ENCODE results near the gene HRAS. TPM values are rescaled to one million over a fixed set of nuclear protein-coding genes. Genes with fewer than 3 reads are reported as not detected.

Gene HRAS
- total RNA-seq, 2 donors from 2014 or later: 13.0 to 15.8 TPM

DNA sequence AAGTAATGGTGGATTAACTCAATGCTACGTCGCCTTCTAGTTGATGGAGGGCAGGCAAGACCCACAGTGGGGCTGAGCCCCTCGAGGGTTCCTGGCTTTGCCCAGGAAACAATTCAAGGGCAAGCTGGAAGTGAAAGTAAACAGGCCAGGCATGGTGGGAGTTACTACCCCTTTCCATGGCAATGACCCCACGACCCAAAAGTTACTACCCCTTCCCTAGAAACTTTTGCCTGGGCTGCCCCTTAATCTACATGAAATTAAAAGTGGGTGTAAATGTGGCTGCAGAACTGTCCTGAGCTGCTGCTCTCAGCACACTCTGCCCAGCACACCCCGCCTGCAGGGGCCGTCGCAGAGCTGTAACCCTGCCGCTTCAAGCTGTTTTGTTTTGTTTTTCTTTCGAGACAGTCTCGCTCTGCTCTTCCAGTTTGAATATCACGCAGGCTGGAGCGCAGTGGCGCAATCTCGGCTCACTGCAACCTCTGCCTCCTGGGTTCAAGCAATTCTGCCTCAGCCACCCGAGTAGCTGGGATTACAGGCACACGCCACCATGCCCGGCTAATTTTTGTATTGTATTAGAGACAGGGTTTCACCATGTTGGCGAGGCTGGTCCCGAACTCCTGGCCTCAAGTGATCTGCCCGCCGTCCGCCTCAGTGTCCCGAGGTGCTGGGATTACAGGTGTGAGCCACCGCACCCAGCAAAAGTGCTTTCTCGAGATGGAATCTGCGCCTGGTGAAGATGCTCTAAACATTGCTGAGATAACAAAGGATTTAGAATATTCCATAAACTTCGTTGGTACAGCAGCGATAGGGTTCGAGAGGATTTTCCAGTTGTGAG, 22.4 kb downstream of the HRAS start:
- no peaks in the 10 kb centered on the region for H3K9me3 ChIP-seq
- DNase-seq: no peak
- intact Hi-C loops (cut with DNase I): no loop called here

DNA sequence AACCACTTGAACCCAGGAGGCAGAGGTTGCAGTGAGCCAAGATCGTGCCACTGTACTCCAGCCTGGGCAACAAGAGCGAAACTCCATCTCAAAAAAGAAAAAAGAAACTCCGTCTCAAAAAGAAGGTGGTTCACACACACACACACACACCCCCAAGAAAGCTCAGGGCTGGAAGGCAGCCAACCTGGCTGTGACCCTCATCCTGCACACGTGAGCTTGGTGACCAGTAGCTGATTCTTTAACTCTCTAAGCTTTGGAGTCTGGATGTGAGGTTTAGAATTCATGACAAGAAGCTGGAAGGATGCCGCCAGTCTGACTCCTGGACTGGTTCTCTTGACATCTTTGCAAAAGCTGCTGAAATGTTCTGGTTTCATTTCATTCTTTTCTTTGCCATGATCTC, 26.4 kb downstream of the HRAS start:
- TF ChIP-seq POLR2A (IDR thresholded peaks at IDR 0.05): no peak
- TF ChIP-seq, protein P1, sequence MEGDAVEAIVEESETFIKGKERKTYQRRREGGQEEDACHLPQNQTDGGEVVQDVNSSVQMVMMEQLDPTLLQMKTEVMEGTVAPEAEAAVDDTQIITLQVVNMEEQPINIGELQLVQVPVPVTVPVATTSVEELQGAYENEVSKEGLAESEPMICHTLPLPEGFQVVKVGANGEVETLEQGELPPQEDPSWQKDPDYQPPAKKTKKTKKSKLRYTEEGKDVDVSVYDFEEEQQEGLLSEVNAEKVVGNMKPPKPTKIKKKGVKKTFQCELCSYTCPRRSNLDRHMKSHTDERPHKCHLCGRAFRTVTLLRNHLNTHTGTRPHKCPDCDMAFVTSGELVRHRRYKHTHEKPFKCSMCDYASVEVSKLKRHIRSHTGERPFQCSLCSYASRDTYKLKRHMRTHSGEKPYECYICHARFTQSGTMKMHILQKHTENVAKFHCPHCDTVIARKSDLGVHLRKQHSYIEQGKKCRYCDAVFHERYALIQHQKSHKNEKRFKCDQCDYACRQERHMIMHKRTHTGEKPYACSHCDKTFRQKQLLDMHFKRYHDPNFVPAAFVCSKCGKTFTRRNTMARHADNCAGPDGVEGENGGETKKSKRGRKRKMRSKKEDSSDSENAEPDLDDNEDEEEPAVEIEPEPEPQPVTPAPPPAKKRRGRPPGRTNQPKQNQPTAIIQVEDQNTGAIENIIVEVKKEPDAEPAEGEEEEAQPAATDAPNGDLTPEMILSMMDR (IDR thresholded peaks at IDR 0.05): no peak
- DNase-seq (no peak), ATAC-seq (no peak)
- Histone ChIP-seq H3K4me1 (peaks cover 30% of the 10 kb centered on the region), H3K36me3 (replicated peaks in 1 of 2; ENCODE audit: insufficient read depth in 1 of 2, low read depth in 2 of 2) (no peaks in the 10 kb centered on the region), H3K4me3 (no peak overlapping the region), H3K27ac (no peak overlapping the region), H3K9me3 (no peaks in the 10 kb centered on the region), H3K27me3 (no peaks in the 10 kb centered on the region)
- WGBS, 2 donors: 84 to 85% methylated on average over 5 of the region's 5 CpGs
- intact Hi-C loops (cut with DNase I): no loop called here

More for the DNA sequence above, 22.4 kb downstream of the HRAS start:
- Histone ChIP-seq H3K4me3 (no peak overlapping the region), H3K27ac (no peak overlapping the region), H3K36me3 (replicated peaks in 1 of 2; ENCODE audit: insufficient read depth in 1 of 2, low read depth in 2 of 2) (no peaks in the 10 kb centered on the region), H3K4me1 (peaks cover 2% of the 10 kb centered on the region), H3K27me3 (no peaks in the 10 kb centered on the region)
- WGBS, 2 donors: 90 to 91% methylated on average over 28 to 29 of the region's 29 CpGs
- no peak for ATAC-seq
- TF ChIP-seq, protein P1 (IDR thresholded peaks at IDR 0.05): no peak
- no peak for TF ChIP-seq POLR2A (IDR thresholded peaks at IDR 0.05)

DNA sequence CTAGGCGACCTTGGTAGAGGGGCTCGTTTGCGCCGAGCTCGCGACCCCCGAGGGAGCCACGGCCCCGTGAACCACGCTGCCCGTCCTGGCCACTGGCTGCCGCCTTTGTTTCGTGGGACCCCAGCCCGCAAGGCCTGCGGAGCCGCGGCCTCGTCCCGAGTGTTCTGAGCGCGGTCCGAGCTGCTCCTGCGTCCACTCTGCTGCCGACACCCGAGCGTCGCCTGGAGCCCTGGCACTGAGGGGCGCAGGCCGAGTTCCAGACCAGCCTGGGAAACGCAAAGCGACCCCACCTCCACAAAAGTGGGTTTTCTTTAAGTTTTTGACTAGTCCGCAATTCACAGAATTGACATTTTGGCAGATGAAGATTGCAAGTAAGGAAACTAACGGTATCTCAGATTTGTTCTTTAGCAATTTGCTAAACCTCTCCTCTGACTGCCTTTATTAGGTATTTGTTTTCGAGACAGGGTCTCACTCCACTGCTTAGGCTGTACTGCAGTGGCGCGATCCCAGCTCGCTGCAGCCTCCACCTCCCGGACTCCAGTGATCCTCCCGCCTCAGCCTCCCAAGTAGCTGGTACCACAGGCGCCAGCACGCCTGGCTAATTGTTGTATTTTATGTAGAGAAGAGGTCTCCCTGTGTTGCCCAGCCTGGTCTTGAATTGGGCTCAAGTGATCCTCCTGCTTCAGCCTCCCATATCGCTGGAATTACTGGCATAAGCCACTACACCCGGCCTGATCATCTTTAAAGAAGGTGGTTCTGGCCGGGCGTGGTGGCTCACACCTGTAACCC, 27.5 kb downstream of the HRAS start:
- Histone ChIP-seq H3K36me3 (replicated peaks in 1 of 2; ENCODE audit: insufficient read depth in 1 of 2, low read depth in 2 of 2) (no peaks in the 10 kb centered on the region), H3K27me3 (no peaks in the 10 kb centered on the region), H3K4me1 (peaks cover 35% of the 10 kb centered on the region), H3K27ac (peak overlapping the region; percentile 96 to 100 (median 99)), H3K4me3 (peak overlapping the region in 1 of 2 donors; percentile 17), H3K9me3 (no peaks in the 10 kb centered on the region)
- ATAC-seq (no peak), DNase-seq (no peak)
- TF ChIP-seq, protein P1 (IDR thresholded peaks at IDR 0.05): no peak
- TF ChIP-seq POLR2A (IDR thresholded peaks at IDR 0.05): no peak
- intact Hi-C loops (cut with DNase I): no loop called here
- 45 to 94% methylated on average over 11 to 43 of the region's 45 CpGs for WGBS, 2 donors

DNA sequence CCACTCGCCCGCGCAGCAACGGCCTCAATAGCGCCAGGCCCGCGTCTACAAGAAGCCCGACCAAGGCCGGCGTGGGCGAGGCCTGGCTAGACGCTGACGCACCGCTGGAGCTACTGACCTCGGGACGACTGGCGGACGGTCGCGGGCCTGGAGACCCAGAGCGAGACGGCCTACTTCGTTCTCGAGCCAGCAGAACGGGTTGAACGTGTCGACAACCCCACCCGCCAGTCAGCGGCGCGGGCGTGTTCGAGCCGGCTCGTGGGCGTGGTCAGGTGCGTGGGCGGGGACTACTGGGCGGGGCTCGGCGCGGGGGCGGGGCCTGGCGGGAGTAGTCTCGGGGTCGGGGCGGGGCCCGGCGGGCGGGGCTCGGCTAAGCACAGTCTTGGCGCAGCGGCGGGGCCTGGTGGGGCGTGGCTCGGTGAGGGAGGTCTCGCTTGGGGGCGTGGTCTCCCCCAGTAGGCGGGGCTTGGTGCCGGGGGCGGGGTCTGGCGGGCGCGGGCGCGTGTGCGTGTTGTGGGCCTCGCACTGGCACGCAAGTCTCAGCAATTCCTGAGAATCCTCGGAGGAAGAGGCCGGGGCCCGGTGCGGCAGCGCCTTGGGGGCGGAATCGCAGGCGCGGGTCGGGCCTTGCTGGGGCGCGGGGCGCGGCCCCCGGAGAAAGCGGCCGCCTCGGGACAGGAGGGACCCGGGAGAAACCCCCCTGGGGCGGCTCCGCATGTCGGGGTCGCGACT, 28.2 kb downstream of the HRAS start, which contains the start of gene RNH1:
RNH1 (minus strand) TSS at position 248 of the 732 bp plus-strand sequence. CDS start 5,080 bp downstream, outside the sequence.
- 0 to 1% methylated on average over 2 to 57 of the region's 93 CpGs for WGBS, 2 donors
- ATAC-seq (peak; percentile 86), DNase-seq (peak; percentile 98 to 99 (median 98))
- Histone ChIP-seq H3K4me3 (peak within 1 kb of the TSS; percentile 33 to 69), H3K36me3 (replicated peaks in 1 of 2; ENCODE audit: insufficient read depth in 1 of 2, low read depth in 2 of 2) (no peaks in the 10 kb centered on the region), H3K9me3 (no peaks in the 10 kb centered on the region), H3K27ac (peak within 1 kb of the TSS; percentile 96 to 100 (median 99)), H3K4me1 (peaks cover 35% of the 10 kb centered on the region), H3K27me3 (no peaks in the 10 kb centered on the region)
- intact Hi-C loops (cut with DNase I): no loop called here
- TF ChIP-seq POLR2A (IDR thresholded peaks at IDR 0.05): peak; percentile 49 to 70 (median 65)
- TF ChIP-seq, protein P1 (IDR thresholded peaks at IDR 0.05): no peak

Data from body of pancreas (tissue), 4 donors.